CD8-positive, alpha-beta memory T cell (primary cell): ENCODE data around the gene CLSTN1. TPM values are rescaled to one million over a fixed set of nuclear protein-coding genes. Genes with fewer than 3 reads are reported as not detected.
A peak's percentile ranks its signal among the peaks of the same experiment; 100 is the strongest.

Experiments
- CTCF ChIA-PET: fragments of 350-600 bp; sonication (Branson Sonifier 250); formaldehyde crosslinking; loops from one replicate; lab custom pipeline; 2021; ENCODE audit warnings: antibody characterized with exemption; lab: Charles Lee
- POLR2A ChIA-PET: fragments of 350-600 bp; sonication (Branson Sonifier 250); formaldehyde crosslinking; loops from one replicate; lab custom pipeline; 2021; ENCODE audit warnings: antibody characterized with exemption; lab: Charles Lee
- DNase-seq, 5 donors: peaks; one replicate each; pipeline versions ENCODE4 v3.0.0 to v3.0.0-alpha.2; 2020 to 2022; ENCODE audit warnings: mixed read lengths in 1 of 5
- H3K27ac ChIP-seq: one replicate; pipeline ENCODE4 v1.7.0; 2013; ENCODE audit warnings: low read depth, mild to moderate bottlenecking, low read length, moderate library complexity
- H3K27me3 ChIP-seq: 2 replicates; pipeline ENCODE4 v1.7.0; 2013; ENCODE audit warnings: low read length, mild to moderate bottlenecking; ENCODE audit not compliant: insufficient read depth, poor library complexity, severe bottlenecking
- H3K36me3 ChIP-seq: 2 replicates; pipeline ENCODE4 v1.7.0; 2013; ENCODE audit warnings: mild to moderate bottlenecking, low read length, moderate library complexity; ENCODE audit not compliant: insufficient read depth
- H3K4me1 ChIP-seq: 2 replicates; pipeline ENCODE4 v1.7.0; 2013; ENCODE audit warnings: mild to moderate bottlenecking, low read length, moderate library complexity; ENCODE audit not compliant: insufficient read depth
- H3K4me3 ChIP-seq: 2 replicates; pipeline ENCODE4 v1.7.0; 2013; ENCODE audit warnings: mild to moderate bottlenecking, low read length
- H3K9me3 ChIP-seq: 2 replicates; pipeline ENCODE4 v1.7.0; 2013; ENCODE audit warnings: mild to moderate bottlenecking, low read length
- H3K27ac Mint-ChIP-seq, 8 donors: one replicate each; pipeline ENCODE4 v1.8.0; 2020 to 2021; ENCODE audit warnings: mixed read lengths in 8 of 8, mild to moderate bottlenecking in 6 of 8, inconsistent platforms in 3 of 8, moderate library complexity in 3 of 8
- H3K27me3 Mint-ChIP-seq, 2 donors: one replicate each; pipeline ENCODE4 v1.8.0; 2020 to 2021; ENCODE audit warnings: mixed read lengths in 2 of 2, mild to moderate bottlenecking in 1 of 2, moderate library complexity in 1 of 2
- H3K36me3 Mint-ChIP-seq, 3 donors: one replicate each; pipeline ENCODE4 v1.8.0; 2020 to 2021; ENCODE audit warnings: mixed read lengths in 3 of 3, inconsistent platforms in 1 of 3, mild to moderate bottlenecking in 1 of 3
- H3K4me1 Mint-ChIP-seq, 3 donors: one replicate each; pipeline ENCODE4 v1.8.0; 2020 to 2021; ENCODE audit warnings: mixed read lengths in 3 of 3, inconsistent platforms in 1 of 3, mild to moderate bottlenecking in 1 of 3
- H3K4me3 Mint-ChIP-seq, 7 donors: one replicate each; pipeline ENCODE4 v1.8.0; 2020 to 2021; ENCODE audit warnings: mixed read lengths in 7 of 7, mild to moderate bottlenecking in 6 of 7, moderate library complexity in 4 of 7, inconsistent platforms in 2 of 7
- H3K9me3 Mint-ChIP-seq, 5 donors: one replicate each; pipeline ENCODE4 v1.8.0; 2020 to 2022; ENCODE audit warnings: mixed read lengths in 5 of 5, mild to moderate bottlenecking in 3 of 5, moderate library complexity in 2 of 5, inconsistent platforms in 1 of 5
- polyA plus RNA-seq: library from polyadenylated mRNA; unstranded; fragments of 300-500 nt; fragmentation: Illumina TruSeq; gene quantifications from one replicate; pipeline ENCODE4 v1.2.3, GENCODE V29; 2021
- total RNA-seq, 2 experiments: library from RNA; stranded (reverse); gene quantifications; one replicate each; pipeline ENCODE4 v1.2.3, GENCODE V29; 2021

CLSTN1 gene
- total and polyA plus RNA-seq, 3 experiments from 2014 or later, result 38.4 to 48.2 (median 40.8) TPM

GRCh38 chr1:9689971-9690381, 133.8 kb downstream of the CLSTN1 start:
- Histone ChIP-seq H3K4me3 (peak overlapping the region; percentile 25), H3K27me3 (no peaks in the 10 kb centered on the region), H3K27ac (peak overlapping the region; percentile 6), H3K4me1 (peaks cover 64% of the 10 kb centered on the region), H3K9me3 (no peaks in the 10 kb centered on the region), H3K36me3 (peaks cover 13% of the 10 kb centered on the region)
- ChIA-PET CTCF (interaction anchor here (1.3 to 11.2 kb wide), 4 partner anchors 27 to 61 kb away, joined by 3 to 86 read pairs (median 14); no protein-coding TSS in a partner anchor), POLR2A (interaction anchor here (1.7 kb wide), 2 partner anchors 35 to 61 kb away, joined by 6 read pairs; no protein-coding TSS in a partner anchor)
- no peak for DNase-seq
- Mint-ChIP-seq H3K27me3 (no peaks in the 10 kb centered on the region), H3K27ac (peak overlapping the region; percentile 24 to 95 (median 86)), H3K9me3 (no peaks in the 10 kb centered on the region), H3K36me3 (peaks cover 4 to 42% (median 14%) of the 10 kb centered on the region in 3 donors), H3K4me1 (peaks cover 61 to 79% (median 75%) of the 10 kb centered on the region in 3 donors), H3K4me3 (peak overlapping the region; percentile 75 to 97 (median 89))

- H3K4me1 ChIP-seq, result peaks cover 64% of the 10 kb centered on the region
- DNase-seq, result peak; percentile 77 to 88 (median 80)
- ChIA-PET POLR2A (interaction anchor here (0.8 to 2.4 kb wide), 4 partner anchors 13 to 62 kb away, joined by 3 to 24 read pairs (median 4); no protein-coding TSS in a partner anchor), CTCF (interaction anchor here (1.2 to 11.2 kb wide), 8 partner anchors 20 to 95 kb away, joined by 3 to 86 read pairs (median 5); partner anchors contain the start of gene PIK3CD)
- H3K4me3 Mint-ChIP-seq, result peak overlapping the region; percentile 77 to 92 (median 82)
- H3K4me3 ChIP-seq, result peak overlapping the region; percentile 81
- peak overlapping the region in 6 of 8 donors; percentile 42 to 95 (median 88) for H3K27ac Mint-ChIP-seq
- no peaks in the 10 kb centered on the region for H3K9me3 ChIP-seq
- H3K27me3 Mint-ChIP-seq, result no peaks in the 10 kb centered on the region
- H3K36me3 Mint-ChIP-seq, result peaks cover 4 to 36% (median 13%) of the 10 kb centered on the region in 3 donors
- no peaks in the 10 kb centered on the region for H3K27me3 ChIP-seq
- H3K27ac ChIP-seq, result peak overlapping the region; percentile 51
- no peaks in the 10 kb centered on the region for H3K9me3 Mint-ChIP-seq
- H3K36me3 ChIP-seq, result peaks cover 13% of the 10 kb centered on the region
- H3K4me1 Mint-ChIP-seq, result peaks cover 61 to 80% (median 76%) of the 10 kb centered on the region in 3 donors
These were observed 134.6 kb downstream of the CLSTN1 start for GRCh38 chr1:9689011-9689706.

- peak overlapping the region; percentile 51 for H3K27ac ChIP-seq
- H3K4me3 ChIP-seq, result peak overlapping the region; percentile 81
- H3K4me3 Mint-ChIP-seq, result peak overlapping the region; percentile 77 to 92 (median 82)
- no peaks in the 10 kb centered on the region for H3K9me3 Mint-ChIP-seq
- H3K27me3 Mint-ChIP-seq, result no peaks in the 10 kb centered on the region
- DNase-seq, result peak in 1 of 5 donors; percentile 28
- H3K27me3 ChIP-seq, result no peaks in the 10 kb centered on the region
- no peaks in the 10 kb centered on the region for H3K9me3 ChIP-seq
- peaks cover 9% of the 10 kb centered on the region for H3K36me3 ChIP-seq
- H3K4me1 ChIP-seq, result peaks cover 63% of the 10 kb centered on the region
- POLR2A ChIA-PET, result interaction anchor here (0.6 to 2.4 kb wide), 5 partner anchors 13 to 62 kb away, joined by 3 to 24 read pairs (median 5); no protein-coding TSS in a partner anchor
- H3K36me3 Mint-ChIP-seq, result peaks cover 2 to 36% (median 11%) of the 10 kb centered on the region in 3 donors
- CTCF ChIA-PET, result interaction anchor here (1.2 to 11.2 kb wide), 11 partner anchors 12 to 95 kb away, joined by 3 to 86 read pairs (median 5); partner anchors contain the start of gene PIK3CD
- peaks cover 61 to 80% (median 76%) of the 10 kb centered on the region in 3 donors for H3K4me1 Mint-ChIP-seq
- peak overlapping the region; percentile 42 to 95 (median 84) for H3K27ac Mint-ChIP-seq
These were observed 135.2 kb downstream of the CLSTN1 start for GRCh38 chr1:9688599-9688998.

GRCh38 chr1:9687874-9688582, 135.7 kb downstream of the CLSTN1 start:
- peak overlapping the region; percentile 65 for H3K27ac ChIP-seq
- H3K36me3 Mint-ChIP-seq, result peaks cover 0 to 38% (median 11%) of the 10 kb centered on the region in 3 donors
- peak overlapping the region; percentile 83 to 95 (median 90) for H3K27ac Mint-ChIP-seq
- H3K27me3 Mint-ChIP-seq, result no peaks in the 10 kb centered on the region
- no peaks in the 10 kb centered on the region for H3K27me3 ChIP-seq
- DNase-seq, result peak in 1 of 5 donors; percentile 31
- no peaks in the 10 kb centered on the region for H3K9me3 ChIP-seq
- peaks cover 67% of the 10 kb centered on the region for H3K4me1 ChIP-seq
- H3K4me3 Mint-ChIP-seq, result peak overlapping the region; percentile 77 to 92 (median 82)
- no peaks in the 10 kb centered on the region for H3K9me3 Mint-ChIP-seq
- peaks cover 62 to 82% (median 78%) of the 10 kb centered on the region in 3 donors for H3K4me1 Mint-ChIP-seq
- ChIA-PET POLR2A (interaction anchor here (0.6 to 2.4 kb wide), 8 partner anchors 12 to 61 kb away, joined by 3 to 24 read pairs (median 6); no protein-coding TSS in a partner anchor), CTCF (interaction anchor here (1.1 to 11.2 kb wide), 12 partner anchors 11 to 96 kb away, joined by 3 to 86 read pairs (median 4); partner anchors contain the start of gene PIK3CD)
- H3K4me3 ChIP-seq, result peak overlapping the region; percentile 81
- peaks cover 9% of the 10 kb centered on the region for H3K36me3 ChIP-seq

GRCh38 chr1:9687120-9687873, 136.5 kb downstream of the CLSTN1 start:
- no peaks in the 10 kb centered on the region for H3K9me3 Mint-ChIP-seq
- H3K27ac ChIP-seq, result peak overlapping the region; percentile 65
- peaks cover 0 to 34% (median 11%) of the 10 kb centered on the region in 3 donors for H3K36me3 Mint-ChIP-seq
- peaks cover 9% of the 10 kb centered on the region for H3K36me3 ChIP-seq
- DNase-seq, result peak; percentile 54 to 86 (median 70)
- no peaks in the 10 kb centered on the region for H3K27me3 Mint-ChIP-seq
- ChIA-PET POLR2A (interaction anchor here (0.6 to 2.4 kb wide), 8 partner anchors 12 to 549 kb away, joined by 3 to 24 read pairs (median 6); no protein-coding TSS in a partner anchor), CTCF (interaction anchor here (0.7 to 11.2 kb wide), 10 partner anchors 11 to 97 kb away, joined by 3 to 86 read pairs (median 4); partner anchors contain the start of gene PIK3CD)
- peak overlapping the region; percentile 77 to 92 (median 82) for H3K4me3 Mint-ChIP-seq
- H3K4me3 ChIP-seq, result peak overlapping the region; percentile 81
- H3K27ac Mint-ChIP-seq, result peak overlapping the region; percentile 83 to 95 (median 92)
- H3K4me1 ChIP-seq, result peaks cover 67% of the 10 kb centered on the region
- H3K4me1 Mint-ChIP-seq, result peaks cover 59 to 81% (median 74%) of the 10 kb centered on the region in 3 donors
- no peaks in the 10 kb centered on the region for H3K9me3 ChIP-seq
- no peaks in the 10 kb centered on the region for H3K27me3 ChIP-seq

- peaks cover 5% of the 10 kb centered on the region for H3K36me3 ChIP-seq
- no peaks in the 10 kb centered on the region for H3K9me3 Mint-ChIP-seq
- H3K4me1 ChIP-seq, result peaks cover 61% of the 10 kb centered on the region
- H3K36me3 Mint-ChIP-seq, result peaks cover 0 to 21% (median 7%) of the 10 kb centered on the region in 3 donors
- H3K4me1 Mint-ChIP-seq, result peaks cover 48 to 74% (median 69%) of the 10 kb centered on the region in 3 donors
- no peaks in the 10 kb centered on the region for H3K9me3 ChIP-seq
- POLR2A ChIA-PET, result no interaction called here
- H3K27ac ChIP-seq, result no peak overlapping the region
- CTCF ChIA-PET, result interaction anchor here (1.2 to 11.2 kb wide), 3 partner anchors 20 to 56 kb away, joined by 3 to 86 read pairs (median 28); partner anchors contain the start of gene PIK3CD
- H3K4me3 ChIP-seq, result no peak overlapping the region
- H3K27me3 ChIP-seq, result no peaks in the 10 kb centered on the region
- DNase-seq, result no peak
- H3K27me3 Mint-ChIP-seq, result no peaks in the 10 kb centered on the region
- H3K27ac Mint-ChIP-seq, result peak overlapping the region in 7 of 8 donors; percentile 16 to 93 (median 29)
- H3K4me3 Mint-ChIP-seq, result peak overlapping the region in 1 of 7 donors; percentile 2
These were observed 139.0 kb downstream of the CLSTN1 start for GRCh38 chr1:9684801-9685200.
